ENCODE data around the gene TMEM259. TPM values are rescaled to one million over a fixed set of nuclear protein-coding genes. Genes with fewer than 3 reads are reported as not detected.

The TMEM259 gene
- polyA plus RNA-seq, 4 donors: 88.4 to 138 (median 98.9) TPM

- DNase-seq (ENCODE audit: low read depth in 4 of 4, low spot score in 3 of 4): no peak
These were observed 35.1 kb upstream of the TMEM259 start for GRCh38 chr19:1055886-1056620.

GRCh38 chr19:1055028-1055425, 34.1 kb upstream of the TMEM259 start:
- no peak for DNase-seq (ENCODE audit: low read depth in 4 of 4, low spot score in 3 of 4)

GRCh38 chr19:1054102-1055027, 33.4 kb upstream of the TMEM259 start:
- no peak for DNase-seq (ENCODE audit: low read depth in 4 of 4, low spot score in 3 of 4)

GRCh38 chr19:1053176-1054101, 32.5 kb upstream of the TMEM259 start:
- no peak for DNase-seq (ENCODE audit: low read depth in 4 of 4, low spot score in 3 of 4)

- no peak for DNase-seq (ENCODE audit: low read depth in 4 of 4, low spot score in 3 of 4)
These were observed 31.5 kb upstream of the TMEM259 start for GRCh38 chr19:1052349-1052975.

- no peak for DNase-seq (ENCODE audit: low read depth in 4 of 4, low spot score in 3 of 4)
These were observed 30.9 kb upstream of the TMEM259 start for GRCh38 chr19:1051791-1052190.

- no peak for DNase-seq (ENCODE audit: low read depth in 4 of 4, low spot score in 3 of 4)
These were observed 30.3 kb upstream of the TMEM259 start for GRCh38 chr19:1050989-1051788.

GRCh38 chr19:1049800-1050199, 28.9 kb upstream of the TMEM259 start:
- no peak for DNase-seq (ENCODE audit: low read depth in 4 of 4, low spot score in 3 of 4)

- no peak for DNase-seq (ENCODE audit: low read depth in 4 of 4, low spot score in 3 of 4)
These were observed 28.2 kb upstream of the TMEM259 start for GRCh38 chr19:1049106-1049505.

GRCh38 chr19:1047696-1048147, 26.8 kb upstream of the TMEM259 start:
- no peak for DNase-seq (ENCODE audit: low read depth in 4 of 4, low spot score in 3 of 4)

GRCh38 chr19:1046836-1047695, 26.1 kb upstream of the TMEM259 start:
- DNase-seq (ENCODE audit: low read depth in 4 of 4, low spot score in 3 of 4): no peak

GRCh38 chr19:1046117-1046626, 25.2 kb upstream of the TMEM259 start:
- DNase-seq (ENCODE audit: low read depth in 4 of 4, low spot score in 3 of 4): no peak

- no peak for DNase-seq (ENCODE audit: low read depth in 4 of 4, low spot score in 3 of 4)
These were observed 24.3 kb upstream of the TMEM259 start for GRCh38 chr19:1045247-1045603.

- DNase-seq (ENCODE audit: low read depth in 4 of 4, low spot score in 3 of 4): no peak
These were observed 22.0 kb upstream of the TMEM259 start for GRCh38 chr19:1042689-1043511.

GRCh38 chr19:1041835-1042685, 21.1 kb upstream of the TMEM259 start:
- no peak for DNase-seq (ENCODE audit: low read depth in 4 of 4, low spot score in 3 of 4)

GRCh38 chr19:1041272-1041834, 20.4 kb upstream of the TMEM259 start:
- DNase-seq (ENCODE audit: low read depth in 4 of 4, low spot score in 3 of 4): no peak
